ENCODE results near the gene HSPB6. TPM values are rescaled to one million over a fixed set of nuclear protein-coding genes. Genes with fewer than 3 reads are reported as not detected.

HSPB6 gene
- total RNA-seq, 1 experiment from 2014 or later: 0.07 TPM

- no peak for DNase-seq (ENCODE audit: low spot score)
These were observed 10.8 kb downstream of the HSPB6 start for GRCh38 chr19:35746087-35746462.

- peak; percentile 99 for DNase-seq (ENCODE audit: low spot score)
These were observed 11.3 kb downstream of the HSPB6 start, which contains the start of the genes PSENEN and U2AF1L4 for GRCh38 chr19:35745328-35746086. PSENEN (plus strand) TSS chr19:35745651; CDS start chr19:35745931, 280 bp downstream. U2AF1L4 (minus strand) TSS chr19:35745418; CDS start chr19:35745391, 27 bp downstream.

- DNase-seq (ENCODE audit: low spot score): peak; percentile 95
These were observed 12.2 kb downstream of the HSPB6 start for GRCh38 chr19:35744430-35745327.

- no peak for DNase-seq (ENCODE audit: low spot score)
These were observed 13.0 kb downstream of the HSPB6 start for GRCh38 chr19:35743640-35744429.

DNA sequence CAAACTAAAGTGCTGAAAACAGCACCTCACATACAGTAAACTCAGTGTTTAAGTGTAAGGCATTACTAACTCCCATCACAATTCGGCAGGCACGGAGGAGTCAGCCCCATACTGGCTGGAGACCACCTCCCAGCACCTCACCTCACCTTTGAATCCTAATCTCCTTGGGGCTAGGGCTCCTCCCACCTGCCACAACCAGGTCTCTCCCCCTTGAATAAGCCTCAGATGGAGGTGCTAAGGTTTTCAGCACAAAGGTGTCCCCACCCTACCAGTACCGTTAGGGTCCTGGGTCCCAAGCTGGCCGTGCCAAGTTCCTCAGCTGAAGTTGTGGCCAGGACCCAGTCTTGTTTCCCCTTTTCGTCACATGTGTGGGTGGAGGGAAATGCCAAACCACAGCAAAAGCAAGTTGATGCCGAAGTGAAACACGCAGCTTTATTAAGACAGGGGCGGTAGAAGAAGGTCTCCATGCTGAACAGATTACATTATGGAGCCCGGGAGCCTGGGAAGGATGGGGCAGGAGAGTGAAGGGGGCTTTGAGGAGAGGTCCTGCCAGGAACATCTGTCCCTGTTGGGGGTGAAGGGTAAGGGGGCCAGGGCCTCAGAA, 14.6 kb downstream of the HSPB6 start, which contains the start of gene IGFLR1:
IGFLR1 (minus strand) TSS at position 332 of the 604 bp plus-strand sequence. CDS start 1,272 bp downstream, outside the sequence.
- no peak for DNase-seq (ENCODE audit: low spot score)

- no peak for DNase-seq (ENCODE audit: low spot score)
These were observed 15.7 kb downstream of the HSPB6 start for GRCh38 chr19:35741203-35741515.

DNA sequence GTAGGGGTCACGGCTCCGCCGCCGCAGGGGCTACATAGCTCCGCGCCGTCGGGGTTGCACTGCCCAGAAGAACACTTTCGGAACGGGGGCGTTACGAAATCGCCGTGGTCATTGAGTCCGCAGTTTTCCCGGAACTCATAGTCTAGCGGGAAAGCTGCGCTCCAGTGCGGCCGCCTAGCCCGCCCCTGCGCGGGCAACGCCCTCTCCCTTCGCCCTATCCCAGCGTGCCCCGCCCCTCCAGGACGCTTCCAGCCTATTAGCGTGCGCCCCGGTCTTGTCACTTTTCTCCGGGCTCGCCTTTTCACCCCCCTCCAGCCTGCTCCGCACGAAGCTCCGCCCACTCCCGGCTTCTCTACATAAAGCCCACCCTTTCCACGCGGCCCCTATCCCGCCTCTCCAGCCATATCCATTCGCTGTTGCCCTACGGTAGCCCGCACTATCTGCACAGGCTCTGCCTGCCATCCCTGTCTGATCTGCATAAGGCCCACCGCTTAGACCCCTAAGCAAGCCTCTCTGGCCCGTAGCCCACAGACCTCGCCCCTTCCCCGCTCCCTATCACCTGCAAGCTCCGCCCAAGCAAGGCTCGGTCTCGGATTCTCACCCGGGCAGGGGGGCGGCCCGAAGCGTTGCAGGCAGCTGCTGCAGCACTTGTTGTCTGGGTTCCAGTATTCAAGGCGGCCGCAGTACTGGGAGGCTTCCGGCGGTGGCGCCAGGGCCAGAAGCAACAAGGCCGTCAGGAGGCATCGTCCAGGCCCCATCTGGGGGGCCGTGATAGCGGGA, 16.2 kb downstream of the HSPB6 start:
- DNase-seq (ENCODE audit: low spot score): peak; percentile 92

DNA sequence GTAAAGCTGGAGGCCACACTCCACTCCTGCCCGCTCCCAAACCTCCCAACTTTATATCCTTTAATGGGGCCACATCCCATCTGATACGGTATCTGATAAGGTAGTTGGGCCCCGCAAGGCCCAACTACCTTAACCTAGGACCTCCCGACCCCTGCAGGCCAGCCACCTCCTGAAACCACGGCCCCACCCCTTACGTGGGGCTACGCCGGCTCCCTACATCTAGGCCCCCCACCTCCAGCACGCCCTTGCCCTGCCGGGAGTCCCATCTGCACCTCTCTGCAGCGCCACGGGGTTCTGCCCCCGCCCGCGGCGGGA, 16.8 kb downstream of the HSPB6 start:
- DNase-seq (ENCODE audit: low spot score): no peak

- DNase-seq (ENCODE audit: low spot score): no peak
These were observed 17.3 kb downstream of the HSPB6 start for GRCh38 chr19:35739275-35740107.

GRCh38 chr19:35738887-35739229, 18.0 kb downstream of the HSPB6 start:
- DNase-seq (ENCODE audit: low spot score): no peak

DNA sequence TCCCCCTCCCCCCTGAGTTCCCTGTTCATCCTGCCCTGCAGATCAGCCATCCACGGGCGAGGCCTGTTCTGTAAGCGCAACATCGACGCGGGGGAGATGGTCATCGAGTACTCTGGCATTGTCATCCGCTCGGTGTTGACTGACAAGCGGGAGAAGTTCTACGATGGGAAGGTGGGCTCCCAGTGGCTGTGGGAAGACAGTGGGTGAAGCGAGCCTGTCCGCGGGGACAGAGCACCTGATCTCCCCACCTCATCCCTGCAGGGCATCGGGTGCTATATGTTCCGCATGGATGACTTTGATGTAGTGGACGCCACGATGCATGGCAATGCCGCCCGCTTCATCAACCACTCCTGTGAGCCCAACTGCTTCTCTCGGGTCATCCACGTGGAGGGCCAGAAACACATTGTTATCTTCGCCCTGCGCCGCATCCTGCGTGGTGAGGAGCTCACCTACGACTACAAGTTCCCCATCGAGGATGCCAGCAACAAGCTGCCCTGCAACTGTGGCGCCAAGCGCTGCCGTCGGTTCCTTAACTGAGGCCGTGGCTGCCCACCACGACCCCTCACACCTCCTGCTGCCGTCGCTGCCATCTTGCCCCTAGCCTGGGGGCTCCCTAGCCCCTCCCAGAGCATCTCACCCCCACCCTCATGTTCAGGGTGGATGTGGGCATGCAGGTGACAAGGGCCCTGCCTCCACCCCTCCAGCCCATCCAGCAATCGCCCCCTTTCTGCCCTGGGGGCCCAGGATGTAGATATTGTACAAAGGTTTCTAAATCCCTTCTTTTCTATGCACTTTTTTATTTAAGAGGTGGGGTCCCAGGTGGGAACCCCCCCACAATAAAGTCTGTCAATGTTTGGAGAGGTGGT, 18.6 kb downstream of the HSPB6 start:
- no peak for DNase-seq (ENCODE audit: low spot score)

- DNase-seq (ENCODE audit: low spot score): no peak
These were observed 19.6 kb downstream of the HSPB6 start for GRCh38 chr19:35736913-35737886.

- DNase-seq (ENCODE audit: low spot score): no peak
These were observed 21.9 kb downstream of the HSPB6 start for GRCh38 chr19:35734889-35735288.

- no peak for DNase-seq (ENCODE audit: low spot score)
These were observed 22.6 kb downstream of the HSPB6 start for GRCh38 chr19:35734273-35734672.

DNA sequence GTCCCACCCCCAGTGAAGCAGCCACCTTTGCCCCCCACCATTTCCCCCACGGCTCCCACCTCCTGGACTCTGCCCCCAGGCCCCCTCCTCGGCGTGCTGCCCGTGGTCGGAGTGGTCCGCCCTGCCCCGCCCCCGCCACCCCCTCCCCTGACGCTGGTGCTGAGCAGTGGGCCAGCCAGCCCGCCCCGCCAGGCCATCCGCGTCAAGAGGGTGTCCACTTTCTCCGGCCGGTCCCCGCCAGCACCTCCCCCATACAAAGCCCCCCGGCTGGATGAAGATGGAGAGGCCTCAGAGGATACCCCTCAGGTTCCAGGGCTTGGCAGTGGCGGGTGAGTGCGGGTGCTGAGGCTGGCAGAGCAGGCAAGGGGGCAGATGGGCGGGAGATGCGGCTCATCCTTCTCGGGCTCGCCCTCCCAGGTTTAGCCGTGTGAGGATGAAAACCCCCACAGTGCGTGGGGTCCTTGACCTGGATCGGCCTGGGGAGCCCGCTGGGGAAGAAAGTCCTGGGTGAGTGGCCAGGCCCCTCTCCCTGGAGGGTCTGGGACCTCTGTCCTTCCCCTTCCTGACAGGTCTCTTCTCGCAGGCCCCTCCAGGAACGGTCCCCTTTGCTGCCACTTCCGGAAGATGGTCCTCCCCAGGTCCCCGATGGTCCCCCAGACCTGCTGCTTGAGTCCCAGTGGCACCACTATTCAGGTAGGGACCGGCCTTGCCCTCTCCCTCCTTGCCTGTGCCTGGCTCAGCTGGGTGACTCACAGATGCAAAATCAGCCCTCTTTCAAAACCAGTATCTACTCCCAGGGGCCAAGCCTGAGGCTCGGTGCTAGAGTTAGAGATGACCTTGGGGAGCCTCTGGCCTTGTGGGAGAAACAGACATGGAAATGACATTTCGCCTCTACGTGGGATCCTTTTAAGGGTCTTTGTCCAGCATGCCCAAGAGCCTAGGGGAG, 23.4 kb downstream of the HSPB6 start:
- no peak for DNase-seq (ENCODE audit: low spot score)

GRCh38 chr19:35732540-35733179, 24.2 kb downstream of the HSPB6 start:
- DNase-seq (ENCODE audit: low spot score): no peak

Measured in A172 (cell line).